Loucy (cell line): ENCODE results near the gene MAPK1.

Source experiments
- EZH2phosphoT487 ChIP-seq: fragments of 200-600 bp; IDR thresholded peaks from 2 replicates; pipeline ENCODE4 v1.6.1; 2018; ENCODE audit warnings: antibody characterized with exemption, mild to moderate bottlenecking, moderate library complexity, borderline replicate concordance
- TF ChIP-seq, protein P1 (sequence below): fragments of 200-600 bp; sonication (generic); conservative IDR thresholded peaks from 2 replicates; pipeline ENCODE4 v1.5.1; 2014; ENCODE audit warnings: mild to moderate bottlenecking, antibody characterized with exemption, low read length

DNA sequence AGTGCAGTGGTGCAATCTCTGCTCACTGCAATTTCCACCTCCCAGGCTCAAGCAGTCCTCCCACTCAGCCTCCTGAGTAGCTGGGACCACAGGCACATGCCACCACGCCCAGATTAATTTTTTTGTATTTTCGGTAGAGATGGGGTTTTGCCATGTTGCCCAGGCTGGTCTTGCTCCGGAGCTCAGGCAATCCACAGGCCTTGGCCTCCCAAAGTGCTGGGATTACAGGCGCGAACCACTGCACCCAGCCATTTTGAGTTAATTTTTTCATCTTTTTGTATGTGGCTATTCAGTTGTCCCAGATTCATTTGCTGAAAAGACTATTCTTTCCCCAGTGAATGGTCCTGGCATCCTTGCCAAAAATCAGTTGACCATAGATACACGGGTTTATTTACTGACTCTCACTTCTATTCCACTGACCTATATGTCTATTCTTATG lies 63.6 kb downstream of the MAPK1 start:
- TF ChIP-seq, protein P1, sequence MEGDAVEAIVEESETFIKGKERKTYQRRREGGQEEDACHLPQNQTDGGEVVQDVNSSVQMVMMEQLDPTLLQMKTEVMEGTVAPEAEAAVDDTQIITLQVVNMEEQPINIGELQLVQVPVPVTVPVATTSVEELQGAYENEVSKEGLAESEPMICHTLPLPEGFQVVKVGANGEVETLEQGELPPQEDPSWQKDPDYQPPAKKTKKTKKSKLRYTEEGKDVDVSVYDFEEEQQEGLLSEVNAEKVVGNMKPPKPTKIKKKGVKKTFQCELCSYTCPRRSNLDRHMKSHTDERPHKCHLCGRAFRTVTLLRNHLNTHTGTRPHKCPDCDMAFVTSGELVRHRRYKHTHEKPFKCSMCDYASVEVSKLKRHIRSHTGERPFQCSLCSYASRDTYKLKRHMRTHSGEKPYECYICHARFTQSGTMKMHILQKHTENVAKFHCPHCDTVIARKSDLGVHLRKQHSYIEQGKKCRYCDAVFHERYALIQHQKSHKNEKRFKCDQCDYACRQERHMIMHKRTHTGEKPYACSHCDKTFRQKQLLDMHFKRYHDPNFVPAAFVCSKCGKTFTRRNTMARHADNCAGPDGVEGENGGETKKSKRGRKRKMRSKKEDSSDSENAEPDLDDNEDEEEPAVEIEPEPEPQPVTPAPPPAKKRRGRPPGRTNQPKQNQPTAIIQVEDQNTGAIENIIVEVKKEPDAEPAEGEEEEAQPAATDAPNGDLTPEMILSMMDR, result no peak
- no peak for TF ChIP-seq EZH2phosphoT487
